HG03064 (cell line): ENCODE measurements around the gene TMED10.

Source experiments
- ATAC-seq: cut with Tn5 transposase; IDR thresholded peaks from one replicate; pipeline ENCODE4 v1.9.1; 2021; ENCODE audit warnings: low read depth; ENCODE audit not compliant: unreplicated experiment

Gene TMED10

DNA sequence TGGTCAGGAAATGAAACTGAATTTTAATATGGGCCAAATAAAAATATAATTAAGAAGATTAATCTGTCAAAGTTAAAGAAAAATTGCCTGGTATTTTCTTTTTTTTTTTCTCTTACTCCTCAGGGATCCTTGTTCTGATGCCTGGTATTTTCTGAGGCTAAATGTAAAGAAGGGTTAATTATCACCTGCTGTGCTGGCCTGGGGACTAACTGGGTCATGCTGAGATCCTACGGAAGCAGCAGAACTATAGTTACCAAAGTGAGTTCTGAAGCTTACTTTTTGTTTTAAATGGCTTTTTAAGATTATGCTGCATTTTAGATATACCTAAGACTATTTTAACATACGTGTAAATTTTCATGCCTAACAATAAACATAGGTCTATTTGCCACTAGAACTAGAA, 83.7 kb downstream of the TMED10 start:
- no peak for ATAC-seq

DNA sequence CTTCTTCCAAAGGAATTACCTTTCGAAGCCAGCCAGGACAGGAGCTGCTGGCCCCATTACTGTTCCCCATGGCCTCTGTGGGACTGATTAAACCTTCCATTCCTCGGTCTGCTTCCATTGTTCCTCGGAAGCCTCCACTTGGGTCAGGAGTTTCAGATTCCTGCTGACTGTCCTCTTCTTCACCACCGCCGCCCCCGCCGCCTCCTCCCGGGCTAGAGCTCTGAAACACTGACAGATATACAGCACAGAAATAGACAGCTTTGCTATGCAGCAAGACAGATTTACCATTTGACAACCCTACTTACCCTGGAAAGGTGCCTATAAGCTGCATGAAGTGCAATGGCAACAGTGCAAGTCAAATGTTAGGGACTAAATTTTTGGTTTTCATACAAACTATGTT, 85.2 kb downstream of the TMED10 start:
- ATAC-seq = no peak

DNA sequence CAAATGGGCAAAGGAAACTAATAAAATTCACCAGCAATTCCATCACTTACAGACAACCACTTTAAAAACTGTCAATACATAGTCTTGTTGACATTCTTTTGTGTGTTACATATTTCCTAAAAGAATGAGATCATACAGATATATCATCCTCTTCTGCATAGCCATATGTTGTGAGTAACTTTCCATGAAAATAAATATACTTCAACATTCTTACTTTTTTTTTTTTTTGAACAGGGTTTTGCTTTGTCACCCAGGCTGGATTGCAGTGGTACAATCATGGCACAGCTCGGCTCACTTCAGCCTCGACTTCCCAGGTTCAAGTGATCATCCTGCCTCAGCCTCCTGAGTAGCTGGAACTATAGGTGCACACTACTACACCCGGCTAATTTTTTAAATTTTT, 86.1 kb downstream of the TMED10 start:
- ATAC-seq = no peak

DNA sequence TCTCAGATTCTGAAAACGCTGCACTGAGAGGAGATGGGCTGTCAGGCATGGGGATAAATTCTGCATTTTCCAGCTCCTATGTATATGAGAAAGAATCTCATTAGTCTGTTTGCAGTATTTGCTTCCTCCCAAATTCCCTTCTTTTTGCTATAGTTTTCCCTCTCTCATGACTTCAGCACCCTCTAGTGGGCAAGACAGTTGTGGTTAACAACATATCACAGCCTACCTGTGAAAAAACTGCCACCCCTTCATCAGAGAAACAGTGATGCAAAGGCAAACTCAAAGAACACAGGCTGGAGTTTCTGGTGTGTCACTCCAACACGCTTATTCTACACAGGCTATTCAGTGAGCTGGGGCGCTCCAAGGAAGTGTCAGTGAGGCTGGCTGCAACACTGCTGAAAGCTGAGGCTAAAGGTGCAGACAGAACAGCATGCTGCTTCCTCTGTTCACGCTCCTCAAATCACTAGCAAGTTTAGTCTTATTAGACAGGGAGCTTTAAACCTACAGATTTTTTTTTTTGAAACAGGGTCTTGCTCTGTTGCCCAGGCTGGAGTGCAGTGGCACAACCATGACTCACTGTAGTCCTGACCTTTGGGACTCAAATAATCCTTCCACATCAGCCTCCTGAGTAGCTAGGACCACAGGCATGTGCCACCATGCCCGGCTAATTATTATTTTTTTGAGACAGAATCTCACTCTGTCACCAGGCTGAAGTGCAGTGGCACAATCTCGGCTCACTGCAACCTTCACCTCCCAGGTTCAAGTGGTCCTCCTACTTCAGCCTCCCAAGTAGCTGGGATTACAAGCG, 87.6 kb downstream of the TMED10 start:
- ATAC-seq = no peak

DNA sequence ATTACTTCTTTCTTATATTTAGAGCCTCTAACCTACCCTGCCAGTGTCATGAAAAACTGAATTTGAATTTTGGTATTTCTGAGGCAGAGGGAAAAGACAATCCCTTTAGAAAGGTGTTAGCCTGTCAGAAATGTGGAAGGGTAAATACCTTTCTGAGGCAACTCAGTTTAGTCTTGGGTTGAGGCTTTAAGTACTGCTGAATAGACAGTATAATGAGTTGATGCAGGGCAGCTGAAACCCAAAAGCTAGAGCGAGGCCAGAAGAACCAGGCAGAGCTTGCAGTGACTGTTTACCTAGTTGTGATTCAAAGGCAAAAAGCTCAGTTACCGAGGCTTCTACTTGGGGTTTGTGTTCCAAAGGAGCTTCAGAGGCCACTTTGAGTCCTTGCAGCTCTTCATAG, 88.3 kb downstream of the TMED10 start:
- no peak for ATAC-seq

DNA sequence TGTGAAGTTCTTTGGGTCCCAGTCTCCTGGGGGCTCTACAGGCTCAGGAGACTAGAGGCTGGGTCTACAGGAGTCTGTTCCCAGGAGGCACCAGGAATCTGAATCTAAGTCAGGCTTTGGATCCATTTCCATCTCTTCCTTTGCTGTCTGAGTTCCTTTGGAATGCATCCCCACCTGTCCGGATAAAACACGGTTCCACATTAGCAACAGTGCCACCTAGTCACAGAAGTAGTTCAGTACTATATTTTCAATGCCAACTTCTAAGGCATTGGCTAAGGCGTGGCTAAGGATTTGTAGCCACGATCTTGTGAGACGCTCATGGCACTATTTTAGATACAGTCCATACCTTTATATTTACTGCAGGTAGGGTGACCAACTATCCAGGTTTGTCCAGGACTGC, 91.9 kb downstream of the TMED10 start:
- no peak for ATAC-seq

DNA sequence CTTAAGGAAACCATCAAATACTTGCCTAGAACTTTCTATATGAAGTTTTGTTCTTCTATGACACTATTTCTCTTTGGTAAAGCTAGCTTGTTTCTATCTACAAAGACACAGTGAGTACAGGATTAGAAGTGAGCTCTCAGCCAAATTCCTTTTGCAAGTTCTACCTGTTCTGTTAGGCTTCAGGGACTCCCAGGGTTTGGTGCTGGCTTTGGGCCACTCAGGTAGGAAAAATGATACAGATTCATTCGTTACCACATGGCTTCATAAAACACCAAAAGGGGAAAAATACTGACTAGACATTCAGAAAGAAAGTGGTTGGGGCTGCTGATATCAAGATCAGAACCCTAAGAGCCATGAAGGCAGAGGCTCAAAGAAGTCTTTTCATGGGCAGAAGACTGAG, 93.1 kb downstream of the TMED10 start:
- ATAC-seq = no peak

DNA sequence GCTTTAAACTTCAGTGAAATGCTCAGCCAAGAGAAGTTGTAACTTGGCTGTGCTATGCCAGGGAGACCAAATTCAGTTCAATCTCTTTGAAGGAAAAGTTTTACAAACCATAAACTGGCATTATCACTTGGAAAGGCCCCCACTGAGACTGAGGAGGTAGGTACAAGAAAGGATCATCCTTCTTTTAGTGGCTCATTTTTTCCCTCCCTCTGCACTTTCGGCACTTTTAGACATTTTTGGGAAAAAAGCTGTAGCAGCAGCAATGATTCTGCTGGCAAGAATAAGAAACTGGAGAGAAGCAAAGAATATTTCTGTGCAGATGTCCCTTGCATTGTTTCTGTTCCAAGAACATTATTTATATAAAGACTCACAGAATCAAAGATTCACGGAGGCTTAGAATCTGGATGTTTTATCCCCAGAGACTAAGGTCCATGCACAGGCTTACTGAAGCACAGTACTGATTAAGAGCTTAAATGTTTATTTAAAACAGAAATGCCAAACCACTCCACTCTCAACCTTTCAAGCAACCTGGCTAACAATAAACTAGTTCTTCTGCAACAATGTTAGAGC, 94.7 kb downstream of the TMED10 start:
- no peak for ATAC-seq
